Activated CD4-positive, alpha-beta T cell treated with anti-CD3 and anti-CD28 coated beads, Interleukin-2, Interleukin-4, amounts not matched to agents 100 ng/mL and 50 ng/mL, durations not matched to agents 16 hours and 8 hours (primary cell): ENCODE measurements around the gene SELENOV.
"Not testable (repeated sequence)": the region's sequence is repeated elsewhere in the genome, so short reads cannot be mapped to it uniquely, and the experiment has no call there.

Experiments
- DNase-seq: peaks from one replicate; pipeline ENCODE4 v3.0.0-alpha.2; 2020; ENCODE audit warnings: low spot score

SELENOV gene, protein sequence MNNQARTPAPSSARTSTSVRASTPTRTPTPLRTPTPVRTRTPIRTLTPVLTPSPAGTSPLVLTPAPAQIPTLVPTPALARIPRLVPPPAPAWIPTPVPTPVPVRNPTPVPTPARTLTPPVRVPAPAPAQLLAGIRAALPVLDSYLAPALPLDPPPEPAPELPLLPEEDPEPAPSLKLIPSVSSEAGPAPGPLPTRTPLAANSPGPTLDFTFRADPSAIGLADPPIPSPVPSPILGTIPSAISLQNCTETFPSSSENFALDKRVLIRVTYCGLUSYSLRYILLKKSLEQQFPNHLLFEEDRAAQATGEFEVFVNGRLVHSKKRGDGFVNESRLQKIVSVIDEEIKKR

GRCh38 chr19:39514840-39515550 lies at the start of gene SELENOV:
Gene SELENOV (plus strand): TSS chr19:39515139. CDS start chr19:39515213, 74 bp downstream.
- no peak for DNase-seq

GRCh38 chr19:39465956-39466747 lies 48.8 kb upstream of the SELENOV start:
- no peak for DNase-seq

DNA sequence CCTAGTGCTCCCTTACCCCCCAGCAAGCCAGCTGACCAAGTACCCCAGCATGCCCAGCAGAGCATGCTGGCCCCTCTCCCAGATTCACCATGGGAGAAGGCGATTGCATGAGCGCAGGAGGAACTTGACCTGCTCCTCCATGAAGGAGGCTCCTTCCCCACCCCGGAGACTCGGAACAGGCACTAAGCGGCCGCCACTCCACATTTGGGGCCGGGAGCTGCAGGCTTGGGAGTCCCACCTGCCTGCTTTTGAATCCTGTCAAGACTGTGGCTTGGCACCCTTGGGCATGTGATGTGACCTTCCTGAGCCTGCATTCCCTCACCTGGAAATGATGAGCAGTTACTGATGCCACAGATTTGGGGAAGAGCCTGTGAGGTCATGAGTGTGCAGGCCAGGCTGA lies 47.0 kb upstream of the SELENOV start:
- no peak for DNase-seq

GRCh38 chr19:39469036-39469435 lies 45.9 kb upstream of the SELENOV start:
- no peak for DNase-seq

DNA sequence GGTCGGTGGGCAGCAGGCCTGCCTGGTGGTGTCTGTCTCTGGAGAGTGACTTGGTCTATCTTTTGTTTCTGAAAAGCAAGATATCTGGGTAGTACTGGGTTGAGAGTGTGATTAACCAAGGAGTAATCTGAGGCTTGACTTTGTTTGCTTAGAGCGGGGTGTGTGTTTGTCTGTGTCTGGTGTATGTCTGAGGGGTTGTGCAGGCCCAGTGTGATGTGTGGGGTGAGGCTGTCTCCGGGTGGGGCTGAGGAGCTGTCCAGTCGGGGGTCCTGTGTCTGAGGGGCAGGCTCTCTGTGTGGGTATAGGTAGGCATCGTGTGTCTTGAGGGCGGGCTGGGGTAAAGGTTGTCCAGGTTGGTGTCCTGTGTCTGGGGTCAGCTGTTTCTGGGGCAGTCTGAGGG lies 45.4 kb upstream of the SELENOV start:
- no peak for DNase-seq

DNA sequence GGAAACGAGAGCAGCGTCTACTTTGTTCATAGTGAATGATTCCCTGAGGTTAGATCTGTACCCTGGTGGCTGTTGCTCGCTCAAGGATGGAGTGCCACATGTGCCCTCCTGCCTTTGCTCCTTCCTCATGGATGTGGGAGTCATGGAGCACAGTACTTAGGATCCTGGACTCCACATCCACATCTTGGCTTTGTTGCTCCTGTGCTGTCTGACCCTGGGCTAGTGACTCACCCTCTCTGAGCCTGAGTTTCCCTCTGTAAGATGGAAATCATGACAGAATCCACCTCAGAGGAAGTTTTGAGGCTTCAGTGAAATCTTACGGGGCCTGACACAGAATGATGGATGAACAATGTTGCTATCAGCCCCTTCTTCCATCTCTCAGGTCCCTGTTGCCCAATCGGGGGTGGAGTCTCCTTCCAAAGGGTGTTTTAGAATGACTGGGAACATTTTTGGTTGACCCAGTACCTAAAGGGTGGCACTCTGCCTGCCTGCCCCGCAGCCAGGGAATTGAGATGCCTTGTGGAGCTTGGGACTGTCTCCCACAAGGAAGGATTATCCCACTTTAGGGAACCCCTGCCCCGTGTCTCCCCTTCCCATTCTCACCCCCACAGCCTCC lies 44.1 kb upstream of the SELENOV start:
- no peak for DNase-seq

- DNase-seq, result no peak
These were observed 43.0 kb upstream of the SELENOV start for GRCh38 chr19:39471756-39472536.

GRCh38 chr19:39472746-39473442 lies 42.0 kb upstream of the SELENOV start:
- DNase-seq, result no peak

DNA sequence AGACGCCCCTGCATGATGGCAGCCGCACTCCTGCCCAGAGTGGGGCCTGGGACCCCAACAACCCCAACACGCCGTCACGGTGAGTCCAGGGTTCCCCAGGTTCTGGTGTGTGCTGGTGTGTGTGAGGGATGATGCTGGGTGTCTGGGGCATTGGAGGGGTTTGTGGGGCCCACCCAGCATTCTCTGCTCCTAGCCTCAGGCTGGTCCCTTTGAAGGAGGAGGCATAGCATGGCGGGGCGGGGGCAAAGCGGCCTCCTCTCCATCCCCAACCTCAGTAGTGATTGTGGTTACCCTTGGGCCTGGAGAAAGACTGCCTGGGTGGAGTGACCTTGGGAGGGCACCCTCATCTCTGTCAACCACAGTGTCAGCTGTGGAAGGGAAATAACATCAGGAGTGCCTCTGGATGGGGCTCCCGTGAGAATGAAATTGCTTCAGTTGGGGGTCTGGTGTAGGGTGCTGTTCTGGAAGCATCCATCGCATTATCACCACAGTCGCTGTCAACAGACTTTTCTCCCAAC lies 41.4 kb upstream of the SELENOV start:
- no peak for DNase-seq

GRCh38 chr19:39474139-39474620 lies 40.8 kb upstream of the SELENOV start:
- DNase-seq, result peak; percentile 58

GRCh38 chr19:39475748-39476147 lies 39.2 kb upstream of the SELENOV start:
- no peak for DNase-seq

GRCh38 chr19:39479319-39479801 lies 35.6 kb upstream of the SELENOV start:
- not testable (repeated sequence) for DNase-seq

DNA sequence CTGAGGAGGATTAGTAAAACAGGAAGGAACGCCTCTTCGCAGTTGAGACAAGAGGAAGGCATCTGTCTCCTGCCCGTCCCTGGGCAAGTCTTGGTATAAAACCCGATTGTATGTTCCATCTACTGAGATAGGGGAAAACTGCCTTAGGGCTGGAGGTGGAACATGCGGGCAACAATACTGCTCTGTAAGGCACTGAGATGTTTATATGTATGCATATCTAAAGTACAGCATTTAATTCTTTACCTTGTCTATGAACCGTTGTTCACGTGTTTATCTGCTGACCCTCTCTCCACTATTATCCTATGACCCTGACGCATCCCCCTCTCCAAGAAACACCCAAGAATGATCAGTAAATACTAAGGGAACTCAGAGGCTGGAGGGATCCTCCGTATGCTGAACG lies 35.0 kb upstream of the SELENOV start:
- no peak for DNase-seq

GRCh38 chr19:39480337-39481228 lies 34.4 kb upstream of the SELENOV start, which contains the start of gene TIMM50:
Gene TIMM50 (plus strand): TSS chr19:39480838. CDS start chr19:39480854, 16 bp downstream.
- DNase-seq, result peak; percentile 97

GRCh38 chr19:39481229-39481545 lies 33.8 kb upstream of the SELENOV start:
- no peak for DNase-seq

DNA sequence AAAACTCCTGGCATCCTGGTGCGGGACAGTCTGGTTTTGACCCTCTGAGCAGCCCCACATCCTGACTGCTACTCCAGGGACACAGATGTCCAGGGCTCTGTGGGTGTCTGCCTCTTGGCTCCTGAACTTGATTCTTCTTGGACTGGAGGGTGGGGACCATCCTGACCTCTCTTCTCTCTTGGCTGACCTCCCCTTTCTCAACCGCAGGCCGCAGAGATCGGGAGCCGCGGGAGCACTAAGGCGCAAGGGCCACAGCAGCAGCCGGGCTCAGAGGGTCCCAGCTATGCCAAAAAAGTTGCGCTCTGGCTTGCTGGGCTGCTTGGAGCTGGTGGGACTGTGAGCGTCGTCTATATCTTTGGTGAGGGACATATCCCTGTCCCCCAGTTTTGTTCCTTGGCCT lies 33.3 kb upstream of the SELENOV start:
- no peak for DNase-seq

DNA sequence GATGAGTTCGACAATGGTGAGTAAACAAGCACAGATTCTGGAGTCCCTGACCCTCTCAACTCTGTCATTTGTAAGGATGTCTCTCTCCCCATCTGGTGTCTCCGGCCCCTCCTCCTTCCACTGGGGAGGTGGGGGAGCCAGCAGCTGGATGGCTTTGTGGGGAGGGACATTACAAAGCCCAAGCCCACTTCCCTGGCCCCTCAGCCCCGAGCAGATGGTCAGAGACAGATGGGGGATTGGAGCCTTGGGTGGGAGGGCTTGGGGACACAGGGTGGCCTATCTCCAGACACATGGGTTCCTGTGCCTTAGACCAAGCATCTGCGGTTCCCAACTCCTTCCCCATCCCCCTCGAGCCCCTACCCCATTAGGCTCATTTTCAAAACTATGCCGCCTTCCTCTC lies 31.8 kb upstream of the SELENOV start:
- no peak for DNase-seq

DNA sequence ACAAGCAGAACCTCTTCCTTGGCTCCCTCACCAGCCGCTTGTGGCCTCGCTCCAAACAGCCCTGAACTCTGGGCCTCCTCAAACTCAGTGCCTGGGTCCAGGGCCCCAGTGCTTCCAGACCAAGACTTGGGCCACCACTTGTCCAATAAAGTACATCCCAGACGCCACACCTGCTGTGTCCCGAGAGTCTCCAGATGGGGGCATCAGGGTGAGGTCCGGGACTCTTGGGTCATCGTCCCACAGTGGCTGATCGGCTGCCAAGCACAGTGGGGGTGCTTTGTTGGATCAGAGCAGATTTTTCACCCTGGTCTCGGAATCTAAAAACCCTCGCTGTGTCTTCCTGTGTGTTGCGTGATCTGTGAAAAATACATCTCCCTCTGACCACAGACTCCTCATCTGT lies 25.2 kb upstream of the SELENOV start:
- no peak for DNase-seq

DNA sequence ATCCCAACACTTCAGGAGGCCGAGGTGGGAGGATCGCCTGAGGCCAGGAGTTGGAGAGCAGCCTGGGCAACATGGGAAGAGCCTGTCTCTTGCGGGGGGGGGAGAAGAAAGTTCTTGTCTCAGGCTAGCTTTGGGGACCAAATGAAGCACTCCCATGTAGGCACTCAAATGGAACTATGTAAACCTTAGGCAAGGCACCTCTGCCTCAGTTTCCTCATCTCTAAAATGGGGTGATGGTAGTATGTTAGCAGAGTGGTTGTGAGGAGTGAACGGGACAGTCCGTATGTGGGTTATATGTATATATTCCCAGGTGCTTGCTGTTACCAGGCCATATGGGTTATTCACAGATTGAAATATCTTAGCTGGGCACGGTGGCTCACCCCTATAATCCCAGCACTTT lies 22.7 kb upstream of the SELENOV start:
- no peak for DNase-seq
